GOT3 (cell line): ENCODE data around the gene LYZL6.
A peak's percentile ranks its signal among the peaks of the same experiment; 100 is the strongest.

Source experiments
- DNase-seq: peaks from one replicate; lab custom pipeline; 2025; ENCODE audit warnings: mixed read lengths; lab: John Stamatoyannopoulos, UW

The LYZL6 gene

GRCh38 chr17:35943537-35943936 is at the start of gene LYZL6:
TSS of gene LYZL6 (minus strand) at chr17:35943713. CDS start at chr17:35939356, 4,357 bp downstream.
- no peak for DNase-seq

- no peak for DNase-seq
These were observed 47.6 kb upstream of the LYZL6 start for GRCh38 chr17:35991075-35991474.

- DNase-seq, result no peak
These were observed 44.7 kb upstream of the LYZL6 start for GRCh38 chr17:35988164-35988563.

GRCh38 chr17:35986643-35987042 is 43.1 kb upstream of the LYZL6 start, which contains the start of gene CCL14:
TSS of gene CCL14 (minus strand) at chr17:35986729. CDS start at chr17:35986649, 80 bp downstream.
- no peak for DNase-seq

- DNase-seq, result no peak
These were observed 40.6 kb upstream of the LYZL6 start for GRCh38 chr17:35984140-35984539.

- DNase-seq, result no peak
These were observed 39.1 kb upstream of the LYZL6 start for GRCh38 chr17:35982409-35983191.

- DNase-seq, result no peak
These were observed 38.4 kb upstream of the LYZL6 start for GRCh38 chr17:35981908-35982330.

- DNase-seq, result no peak
These were observed 37.7 kb upstream of the LYZL6 start, which contains the start of gene CCL16 for GRCh38 chr17:35981246-35981645. TSS of gene CCL16 (minus strand) at chr17:35981497. CDS start at chr17:35981420, 77 bp downstream.

GRCh38 chr17:35978346-35978745 is 34.8 kb upstream of the LYZL6 start:
- DNase-seq, result no peak

- DNase-seq, result no peak
These were observed 34.0 kb upstream of the LYZL6 start for GRCh38 chr17:35977509-35977908.

GRCh38 chr17:35973333-35974260 is 30.1 kb upstream of the LYZL6 start:
- DNase-seq, result no peak

- no peak for DNase-seq
These were observed 29.4 kb upstream of the LYZL6 start for GRCh38 chr17:35972945-35973332.

GRCh38 chr17:35972535-35972934 is 29.0 kb upstream of the LYZL6 start:
- no peak for DNase-seq

GRCh38 chr17:35972066-35972465 is 28.6 kb upstream of the LYZL6 start:
- DNase-seq, result no peak

GRCh38 chr17:35969558-35970380 is 26.3 kb upstream of the LYZL6 start:
- DNase-seq, result peak; percentile 28

- no peak for DNase-seq
These were observed 25.1 kb upstream of the LYZL6 start for GRCh38 chr17:35968520-35969054.

- no peak for DNase-seq
These were observed 21.8 kb upstream of the LYZL6 start for GRCh38 chr17:35965272-35965671.

GRCh38 chr17:35963663-35964062 is 20.1 kb upstream of the LYZL6 start:
- no peak for DNase-seq

- DNase-seq, result no peak
These were observed 10.2 kb upstream of the LYZL6 start for GRCh38 chr17:35953720-35954119.

- no peak for DNase-seq
These were observed 5.9 kb upstream of the LYZL6 start for GRCh38 chr17:35949401-35949800.

GRCh38 chr17:35948092-35948491 is 4.6 kb upstream of the LYZL6 start:
- no peak for DNase-seq
